Esophagus squamous epithelium (tissue), 4 donors: ENCODE measurements around the gene PLXNB3.

Source experiments
- CTCF ChIP-seq, 6 experiments: fragments of 450-650 bp in 4 of 6; fragments of 200-600 bp in 2 of 6; sonication (generic) in 2 of 6; IDR thresholded peaks; one replicate each; pipeline ENCODE4 v1.5.1; 2016 to 2019; ENCODE audit warnings: antibody characterized with exemption in 6 of 6, mild to moderate bottlenecking in 4 of 6, moderate library complexity in 4 of 6
- POLR2A ChIP-seq, 4 donors: fragments of 450-650 bp; IDR thresholded peaks; one replicate each; pipeline ENCODE4 v1.6.1; 2017; ENCODE audit warnings: antibody characterized with exemption in 4 of 4, mild to moderate bottlenecking in 4 of 4, moderate library complexity in 3 of 4

- TF ChIP-seq CTCF (IDR thresholded peaks at IDR 0.05) (no peak), POLR2A (IDR thresholded peaks at IDR 0.05) (peak in 2 of 4 donors; percentile 26 to 57)
Measured at GRCh38 chrX:153794018-153794896, 30.2 kb downstream of the PLXNB3 start, which contains the start of the genes IDH3G and SSR4.
